ENCODE measurements around the gene CABP4. TPM values are rescaled to one million over a fixed set of nuclear protein-coding genes. Genes with fewer than 3 reads are reported as not detected.
A peak's percentile ranks its signal among the peaks of the same experiment; 100 is the strongest.

CABP4 gene
- total and polyA plus RNA-seq, 10 of the 15 experiments (the other 5 are each of a cell fraction or from before 2014, with no cell fraction given) = 0.04 to 0.41 (median 0.14) TPM; not detected in 2

GRCh38 chr11:67505605-67506396 lies 50.6 kb downstream of the CABP4 start (continued):
- TF ChIP-seq PAX5 (IDR thresholded peaks at IDR 0.05; ENCODE audit: borderline replicate concordance, low read depth, low read length) (peak; percentile 40; the same call in 1 of the 2 replicates), IKZF1 (conservative IDR thresholded peaks at IDR 0.05) (peak; percentile 93), RFX5 (IDR thresholded peaks at IDR 0.05; ENCODE audit: low read depth, low read length) (peak; percentile 62; the same call in 1 of the 2 replicates), CBX3 (IDR thresholded peaks at IDR 0.05; ENCODE audit: borderline replicate concordance, low read depth) (no peak), TCF7 (IDR thresholded peaks at IDR 0.05; ENCODE audit: borderline replicate concordance) (no peak), NKRF (conservative IDR thresholded peaks at IDR 0.05) (peak; percentile 43; the same call in 1 of the 2 replicates), RB1 (IDR thresholded peaks at IDR 0.05; ENCODE audit: borderline replicate concordance) (peak; percentile 87; the same call in 1 of the 2 replicates), RCOR1 (conservative IDR thresholded peaks at IDR 0.05; ENCODE audit: low read depth, low read length) (peak; percentile 80; the same call in 1 of the 2 replicates), GATAD2B (conservative IDR thresholded peaks at IDR 0.05; ENCODE audit: low read depth) (peak; percentile 86), RELA (IDR thresholded peaks at IDR 0.05; ENCODE audit: borderline replicate concordance, partially characterized antibody) (peak; percentile 60), POLR2A (IDR thresholded peaks at IDR 0.05; ENCODE audit: low read depth, low read length) (peak; percentile 46), TARDBP (IDR thresholded peaks at IDR 0.05; ENCODE audit: borderline replicate concordance) (0 out of 2 replicates have a peak, but pooled peaks have one; percentile 69), RAD21 (IDR thresholded peaks at IDR 0.05; ENCODE audit: insufficient read depth, low read depth, low read length) (peak; percentile 88), SMARCA5 (IDR thresholded peaks at IDR 0.05) (peak; percentile 95), MYC (IDR thresholded peaks at IDR 0.05; ENCODE audit: insufficient read depth, insufficient read length, insufficient replicate concordance, low read length, severe bottlenecking) (no peak), HDGF (IDR thresholded peaks at IDR 0.05) (peak; percentile 99), MEF2A (IDR thresholded peaks at IDR 0.05; ENCODE audit: insufficient read depth, low read depth, low read length) (peak; percentile 35; the same call in 1 of the 2 replicates), EED (IDR thresholded peaks at IDR 0.05; ENCODE audit: low read depth) (peak; percentile 80), ZNF207 (IDR thresholded peaks at IDR 0.05; ENCODE audit: borderline replicate concordance) (peak; percentile 83), SP1 (IDR thresholded peaks at IDR 0.05; ENCODE audit: low read depth, low read length) (peak; percentile 40), ZNF274 (IDR thresholded peaks at IDR 0.05; ENCODE audit: insufficient read depth, insufficient read length) (no peak), STAT3 (IDR thresholded peaks at IDR 0.05; ENCODE audit: low read depth, low read length) (no peak), ZNF622 (IDR thresholded peaks at IDR 0.05) (no peak), ESRRA (IDR thresholded peaks at IDR 0.05; ENCODE audit: low read length) (0 out of 2 replicates have a peak, but pooled peaks have one; percentile 43), CHD2 (IDR thresholded peaks at IDR 0.05; ENCODE audit: borderline replicate concordance, low read depth, low read length) (0 out of 2 replicates have a peak, but pooled peaks have one; percentile 17), POU2F2 (IDR thresholded peaks at IDR 0.05; ENCODE audit: borderline replicate concordance, low read depth, low read length) (peak; percentile 47; the same call in 1 of the 3 replicates)
- TF ChIP-seq, protein P1, sequence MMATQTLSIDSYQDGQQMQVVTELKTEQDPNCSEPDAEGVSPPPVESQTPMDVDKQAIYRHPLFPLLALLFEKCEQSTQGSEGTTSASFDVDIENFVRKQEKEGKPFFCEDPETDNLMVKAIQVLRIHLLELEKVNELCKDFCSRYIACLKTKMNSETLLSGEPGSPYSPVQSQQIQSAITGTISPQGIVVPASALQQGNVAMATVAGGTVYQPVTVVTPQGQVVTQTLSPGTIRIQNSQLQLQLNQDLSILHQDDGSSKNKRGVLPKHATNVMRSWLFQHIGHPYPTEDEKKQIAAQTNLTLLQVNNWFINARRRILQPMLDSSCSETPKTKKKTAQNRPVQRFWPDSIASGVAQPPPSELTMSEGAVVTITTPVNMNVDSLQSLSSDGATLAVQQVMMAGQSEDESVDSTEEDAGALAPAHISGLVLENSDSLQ (IDR thresholded peaks at IDR 0.05) = peak; percentile 57

Measured in GM12878 (cell line).